Measurements from ENCODE around the gene TBXAS1. TPM values are rescaled to one million over a fixed set of nuclear protein-coding genes. Genes with fewer than 3 reads are reported as not detected.

Gene TBXAS1
- 13.0 and 13.5 TPM in 2 replicates for total RNA-seq (2014; rRNA removed; shearing (Covaris generic))
- 3.8 and 5.4 TPM in 2 replicates for polyA plus RNA-seq (2015; cell fraction: cytosol; rRNA removed)
- 5.2 and 5.3 TPM in 2 replicates for polyA plus RNA-seq (2015; cell fraction: nucleus; rRNA removed)

DNA sequence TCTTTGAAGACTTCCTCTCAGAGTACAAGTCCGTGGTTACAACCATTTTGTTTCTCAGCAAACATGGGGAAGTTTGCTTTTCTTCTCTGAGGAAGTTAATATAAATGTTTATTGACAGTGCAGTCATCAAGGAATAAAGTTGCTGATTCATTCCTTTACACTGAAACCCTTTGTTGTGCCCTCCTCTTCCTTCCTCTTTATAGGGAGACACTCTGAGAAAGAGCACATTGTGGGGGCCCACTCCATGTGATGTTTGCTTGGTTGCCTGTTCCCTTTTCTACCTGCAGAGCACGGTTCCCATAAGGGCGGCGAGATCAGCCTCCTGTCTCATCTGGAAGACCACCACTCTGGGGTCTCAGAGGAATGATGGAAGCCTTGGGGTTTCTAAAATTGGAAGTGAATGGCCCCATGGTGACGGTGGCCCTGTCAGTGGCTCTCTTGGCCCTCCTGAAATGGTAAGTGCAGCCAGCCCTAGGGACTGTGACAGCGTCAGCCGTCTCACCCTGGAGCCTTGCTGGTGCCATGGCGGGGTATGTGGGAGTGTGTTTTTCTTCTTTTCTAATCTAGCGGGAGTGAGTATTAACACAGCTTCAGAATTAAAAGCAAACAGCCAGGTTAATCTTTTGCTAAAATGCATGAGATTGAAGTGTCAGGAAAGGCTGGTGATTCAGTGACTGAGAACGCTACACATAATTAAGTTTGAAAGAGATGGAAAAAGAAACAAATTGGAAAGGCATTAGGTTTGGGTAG is at the start of gene TBXAS1:
TBXAS1 (plus strand) TSS at position 240 of the 750 bp plus-strand sequence; CDS start at position 367, 127 bp downstream.
- DNase-seq (ENCODE audit: low read depth) = peak; percentile 42

DNA sequence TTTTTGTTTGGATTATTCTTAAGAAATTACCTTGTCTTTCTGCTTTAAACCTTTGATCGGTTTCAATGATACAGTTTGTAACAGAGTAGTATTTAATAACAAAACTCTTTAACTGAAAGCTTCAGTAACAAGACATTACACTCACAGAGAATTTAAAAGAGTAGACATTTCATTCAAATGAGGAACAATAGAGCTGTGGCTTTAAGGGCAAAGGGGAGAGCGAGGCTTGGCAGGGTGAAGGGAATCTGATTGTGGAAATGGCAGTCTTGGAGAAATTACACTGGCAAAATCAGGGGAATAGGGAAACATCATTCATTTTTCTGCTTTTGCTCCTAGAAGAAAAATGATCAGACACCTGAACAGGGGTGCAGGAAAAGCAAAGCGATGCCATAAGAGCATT is 46.1 kb upstream of the TBXAS1 start:
- no peak for DNase-seq (ENCODE audit: low read depth)

DNA sequence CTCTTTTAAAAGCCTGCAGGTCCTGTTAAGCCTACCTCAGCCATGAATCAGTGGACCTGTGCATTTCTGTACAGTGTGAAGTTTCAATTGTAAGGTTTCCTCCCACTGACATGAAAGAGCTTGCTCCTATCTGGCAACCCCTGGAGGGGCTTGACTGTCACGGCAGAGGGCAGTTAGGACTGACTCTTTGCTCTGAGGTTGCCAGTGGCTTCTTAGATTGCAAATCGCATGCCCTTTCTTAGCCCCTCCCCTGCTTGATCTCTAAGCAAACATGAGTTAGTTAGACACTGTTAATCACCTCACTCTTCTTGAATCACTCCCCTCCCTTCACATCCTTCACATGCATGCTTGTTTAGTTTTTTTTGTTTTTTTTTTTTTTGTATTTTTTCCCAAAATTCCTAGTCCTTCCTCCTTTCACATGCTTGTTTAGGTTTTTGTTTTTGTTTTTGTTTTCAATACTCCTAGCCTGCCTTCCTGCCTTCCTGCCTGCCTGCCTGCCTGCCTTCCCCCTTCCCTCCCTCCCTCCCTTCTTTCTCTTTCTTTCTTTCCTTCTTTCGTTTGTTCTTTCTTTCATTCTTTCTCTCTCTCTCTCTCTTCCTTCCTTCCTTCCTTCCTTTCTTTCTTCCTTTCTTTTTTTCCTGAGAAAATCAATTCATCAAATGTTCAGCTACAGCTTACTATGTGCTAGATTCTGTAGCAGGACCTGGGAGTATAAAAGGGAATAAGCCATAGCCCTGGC is 45.2 kb upstream of the TBXAS1 start:
- no peak for DNase-seq (ENCODE audit: low read depth)

DNA sequence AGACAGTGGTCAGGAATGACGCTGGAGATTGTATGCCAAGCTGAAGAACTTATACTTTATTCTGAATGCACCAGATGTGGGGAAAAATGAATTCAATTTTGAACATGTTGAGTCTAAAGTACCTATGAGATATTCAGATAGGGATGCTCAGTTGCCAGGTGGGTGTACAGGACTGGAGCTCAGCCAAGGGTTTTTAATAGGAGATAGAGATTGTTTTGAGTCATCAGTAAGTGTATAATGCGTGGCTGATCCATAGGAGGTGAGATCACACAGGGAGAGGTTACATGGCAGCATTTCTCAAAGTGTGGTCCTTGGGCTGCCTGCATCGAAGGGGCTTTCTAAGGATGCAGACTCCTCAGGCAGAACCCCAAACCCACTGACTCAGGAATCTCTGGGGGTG is 44.4 kb upstream of the TBXAS1 start:
- no peak for DNase-seq (ENCODE audit: low read depth)

DNA sequence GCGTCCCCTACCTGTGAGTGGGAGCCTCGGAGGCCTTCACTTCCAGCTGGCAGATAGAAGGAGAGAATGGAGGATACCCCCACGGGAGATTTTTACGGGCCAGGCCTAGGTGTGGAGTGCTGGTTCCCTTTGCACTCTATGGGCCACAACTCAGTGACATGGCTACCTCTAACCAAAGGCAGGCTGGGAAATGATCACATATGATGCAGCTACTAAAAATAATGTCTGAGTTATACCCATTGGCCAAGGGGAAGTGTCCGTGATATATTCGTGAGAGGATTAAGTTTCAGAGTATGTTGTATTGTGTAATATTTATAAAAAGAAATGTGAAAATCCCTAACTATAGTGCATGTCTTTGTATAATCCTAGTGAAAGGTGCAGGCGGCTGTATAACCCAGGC is 37.7 kb upstream of the TBXAS1 start:
- DNase-seq (ENCODE audit: low read depth) = no peak

DNA sequence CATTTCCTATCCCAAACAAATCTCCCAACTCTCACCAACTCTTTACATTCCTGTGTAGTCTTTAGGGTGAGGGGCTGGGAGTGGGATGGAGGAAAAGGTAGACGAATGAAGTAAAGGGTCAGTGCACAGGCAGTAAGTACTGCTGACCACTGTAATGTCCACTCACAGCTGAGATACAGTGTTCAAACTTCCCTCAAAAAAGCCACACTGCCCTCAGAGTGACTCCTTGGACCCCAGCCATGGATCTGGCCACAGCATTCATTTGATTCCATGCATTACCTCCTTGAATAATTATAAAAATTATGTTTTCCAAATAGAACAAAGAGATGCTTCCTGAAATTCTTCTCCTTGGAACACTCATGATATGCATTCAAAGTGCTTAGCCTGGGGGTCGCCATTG is 31.5 kb upstream of the TBXAS1 start:
- DNase-seq (ENCODE audit: low read depth) = no peak

DNA sequence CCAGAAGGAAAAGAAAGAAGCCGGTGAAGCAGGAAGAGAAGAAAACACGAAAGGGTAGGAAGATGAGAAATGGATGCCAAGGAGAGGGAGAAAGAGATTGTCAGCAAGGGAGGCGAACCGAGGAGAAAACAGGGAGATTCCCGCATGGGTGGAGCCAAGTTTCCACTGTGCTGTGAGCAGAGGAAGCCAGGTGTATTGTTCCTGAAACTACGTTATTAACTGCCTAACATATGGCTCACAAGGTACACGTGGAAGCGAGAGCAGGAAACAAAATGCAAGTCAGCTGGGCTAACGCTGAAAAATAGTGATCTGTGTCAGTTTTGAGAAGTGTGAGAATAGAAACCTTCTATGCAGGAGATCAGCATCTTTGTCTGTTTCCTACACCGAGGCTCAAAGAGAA is 30.8 kb upstream of the TBXAS1 start:
- DNase-seq (ENCODE audit: low read depth) = no peak

DNA sequence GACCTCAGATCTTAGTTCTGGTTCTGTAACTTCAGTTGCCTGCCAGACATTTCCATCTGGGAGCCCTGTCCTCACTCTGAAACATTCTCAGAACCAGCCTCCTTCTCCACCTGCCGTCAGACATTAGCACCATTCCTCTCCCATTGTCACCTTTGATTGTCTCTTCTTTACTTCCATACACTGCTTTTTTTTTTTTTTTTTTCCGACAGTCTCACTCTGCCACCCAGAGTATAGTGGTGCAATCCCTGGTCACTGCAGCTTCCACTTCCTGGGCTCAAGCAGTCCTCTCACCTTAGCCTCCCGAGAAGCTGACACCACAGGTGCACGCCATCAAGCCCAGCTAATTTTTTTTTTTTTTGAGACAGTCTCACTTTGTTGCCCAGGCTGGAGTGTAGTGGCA is 30.2 kb upstream of the TBXAS1 start:
- no peak for DNase-seq (ENCODE audit: low read depth)

DNA sequence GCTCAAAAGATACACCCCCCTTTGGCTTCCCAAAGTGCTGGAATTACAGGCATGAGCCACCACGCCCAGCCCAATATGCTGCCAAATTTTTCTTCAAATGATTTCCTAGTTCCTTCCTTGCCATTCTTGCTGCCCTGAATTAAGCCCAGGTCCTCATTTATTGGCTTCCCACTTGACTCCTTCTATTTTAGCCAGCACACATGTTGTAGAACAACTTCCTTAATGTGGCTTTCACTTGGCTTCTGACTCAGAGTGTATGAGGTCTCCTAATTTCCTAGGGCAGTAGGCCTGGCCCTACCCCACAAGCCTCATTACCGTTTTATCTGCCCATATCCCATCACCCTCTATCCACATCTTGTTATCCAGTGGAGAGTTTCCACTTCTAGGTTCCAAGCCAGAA is 29.5 kb upstream of the TBXAS1 start:
- peak; percentile 24 for DNase-seq (ENCODE audit: low read depth)

DNA sequence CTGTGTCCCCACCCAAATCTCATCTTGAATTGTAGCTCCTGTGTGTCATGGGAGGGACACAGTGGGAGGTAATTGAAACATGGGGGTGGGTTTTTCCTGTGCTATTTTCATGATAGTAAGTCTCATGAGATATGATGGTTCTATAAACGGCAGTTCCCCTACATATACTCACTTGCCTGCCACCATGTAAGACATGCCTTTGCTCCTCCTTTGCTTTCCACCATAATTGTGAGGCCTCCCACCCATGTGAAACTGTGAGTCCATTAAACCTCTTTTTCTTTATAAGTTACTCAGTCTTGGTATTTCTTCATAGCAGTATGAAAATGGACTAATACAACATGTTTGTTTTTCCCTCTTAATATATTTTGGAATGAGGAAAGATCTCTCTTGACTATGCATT is 24.5 kb upstream of the TBXAS1 start:
- no peak for DNase-seq (ENCODE audit: low read depth)

DNA sequence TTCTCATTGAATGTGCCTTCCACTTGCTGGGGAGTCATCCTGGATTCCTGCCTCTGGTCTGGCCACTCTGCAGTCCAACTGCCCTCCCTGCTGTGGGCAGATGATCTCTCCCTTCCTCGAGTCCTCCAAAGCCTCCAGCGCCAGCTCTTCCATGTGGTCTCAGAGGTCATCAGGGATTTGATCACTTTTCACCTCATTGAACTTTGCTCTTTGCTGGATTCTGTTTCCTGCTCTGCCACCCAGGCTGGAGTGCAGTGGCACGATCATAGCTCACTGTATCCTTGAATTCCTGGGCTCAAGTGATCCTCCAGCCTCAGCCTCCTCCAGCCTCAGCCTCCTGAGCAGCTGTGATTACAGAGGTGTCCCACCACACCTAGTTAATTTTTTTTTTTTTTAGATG is 22.1 kb upstream of the TBXAS1 start:
- no peak for DNase-seq (ENCODE audit: low read depth)

DNA sequence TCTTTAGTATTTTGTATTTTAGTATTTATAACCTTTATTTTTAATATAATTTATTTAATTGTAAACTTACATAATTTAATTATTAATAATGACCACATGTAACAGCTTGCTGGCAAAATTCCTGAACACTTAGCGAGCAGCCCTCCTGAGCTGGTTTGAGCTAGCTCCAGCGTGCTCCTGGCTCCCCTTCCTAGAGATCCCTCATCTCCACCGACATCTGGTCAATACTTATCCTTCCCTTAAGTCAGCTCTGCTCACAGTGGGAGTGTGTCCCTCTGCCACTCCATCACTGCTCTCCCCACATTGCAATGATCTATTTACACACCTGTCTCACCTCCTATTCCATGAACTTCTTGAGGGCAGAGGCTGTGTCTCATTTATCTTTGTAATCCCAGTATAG is 20.6 kb upstream of the TBXAS1 start:
- no peak for DNase-seq (ENCODE audit: low read depth)

DNA sequence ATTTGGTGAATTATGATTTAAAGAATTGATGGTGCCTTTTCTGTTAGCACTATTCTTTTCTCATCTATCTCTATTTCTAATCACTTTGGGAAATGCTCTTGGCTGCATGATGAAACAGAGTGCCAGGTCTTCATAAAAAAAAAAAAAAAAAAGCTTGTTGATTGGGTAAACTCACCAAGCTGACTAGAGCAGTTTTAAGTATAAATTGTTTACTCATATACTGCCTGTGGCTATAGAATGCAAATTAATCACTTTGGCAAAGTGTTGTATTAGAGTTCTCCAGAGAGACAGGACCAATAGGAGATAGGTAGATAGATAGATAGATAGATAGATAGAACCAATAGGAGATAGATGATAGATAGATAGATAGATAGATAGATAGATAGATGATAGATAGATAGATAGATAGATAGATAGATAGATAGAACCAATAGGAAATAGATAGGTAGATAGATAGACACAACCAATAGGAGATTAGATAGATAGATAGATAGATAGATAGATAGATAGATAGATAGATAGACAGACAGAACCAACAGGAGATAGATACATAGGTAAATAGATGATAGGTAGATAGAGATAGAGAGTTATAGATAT is 20.1 kb upstream of the TBXAS1 start:
- no peak for DNase-seq (ENCODE audit: low read depth)

DNA sequence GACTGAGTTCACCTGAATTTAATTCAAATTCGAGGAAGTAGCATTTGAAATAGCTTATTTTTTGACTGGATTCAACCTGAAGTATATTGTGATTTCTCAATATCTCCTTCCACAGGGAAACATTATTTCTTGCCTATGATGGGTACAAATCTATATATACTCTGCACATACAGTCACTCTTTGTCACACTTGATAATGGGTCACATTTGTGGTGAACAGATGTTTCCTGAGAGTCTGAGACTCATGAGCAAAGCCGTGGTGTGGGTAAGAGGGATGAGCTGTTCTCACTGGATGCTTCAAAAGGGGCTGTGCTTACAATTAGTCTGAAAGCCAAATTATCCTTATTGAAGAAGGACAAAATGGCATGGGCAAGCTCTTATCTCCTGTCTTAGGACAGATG is 18.0 kb upstream of the TBXAS1 start:
- DNase-seq (ENCODE audit: low read depth) = peak; percentile 37

DNA sequence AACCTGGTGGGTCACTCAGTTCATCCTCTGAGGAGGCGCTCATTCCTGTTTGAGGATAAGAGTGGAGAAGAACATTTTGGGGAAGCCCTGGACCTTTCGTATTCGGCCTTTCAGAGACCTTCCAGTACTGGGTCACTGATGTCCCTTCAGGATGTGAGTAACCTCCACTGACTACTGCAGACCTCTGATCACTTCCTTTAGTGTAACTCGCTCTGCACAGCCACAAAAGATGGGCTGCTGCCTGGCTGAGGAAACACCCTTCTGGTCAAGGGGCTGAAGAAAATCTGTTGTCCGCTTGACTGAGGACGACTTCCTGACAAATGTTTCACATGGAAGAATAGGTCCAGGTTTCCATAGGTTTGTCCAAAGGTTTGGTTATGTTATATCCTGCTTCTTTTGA is 15.9 kb upstream of the TBXAS1 start:
- no peak for DNase-seq (ENCODE audit: low read depth)

DNA sequence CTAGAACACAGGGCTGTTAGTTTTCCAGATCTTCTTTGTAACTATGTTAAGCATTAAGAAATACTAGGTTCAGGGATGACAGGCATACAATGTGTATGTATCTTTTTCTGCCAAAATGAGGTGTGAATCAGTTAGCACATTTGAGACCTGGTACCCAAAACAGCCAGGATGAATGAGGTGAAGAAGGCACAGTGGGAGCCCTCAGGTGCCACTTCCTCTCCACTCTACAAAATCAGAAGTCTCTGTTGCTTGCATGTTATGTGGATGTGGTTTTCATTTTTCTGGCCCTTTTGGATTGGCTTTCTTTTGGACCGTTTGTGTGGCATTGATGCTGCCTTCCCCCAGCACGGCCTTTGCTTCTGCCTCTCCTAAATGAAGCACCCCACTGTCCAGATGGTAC is 15.4 kb upstream of the TBXAS1 start:
- no peak for DNase-seq (ENCODE audit: low read depth)

DNA sequence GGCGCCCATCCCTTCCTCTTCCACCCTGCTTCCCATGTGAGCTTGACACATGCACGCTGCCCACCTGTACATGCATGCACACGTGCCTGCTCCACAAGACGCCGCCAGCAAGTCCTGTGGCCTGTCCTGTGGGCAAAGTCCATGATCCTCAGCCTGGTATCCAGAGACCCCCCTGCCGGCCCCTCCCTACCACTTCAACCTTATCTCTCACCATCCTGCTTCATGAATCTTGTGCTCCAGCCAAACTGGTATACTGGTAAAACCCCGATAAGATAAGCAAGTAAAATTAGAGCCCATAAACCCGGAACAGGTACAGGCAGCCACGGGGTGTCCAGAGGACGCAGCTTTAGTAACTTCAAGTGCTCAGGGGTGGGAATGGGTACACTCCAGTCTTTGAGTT is 11.8 kb upstream of the TBXAS1 start:
- DNase-seq (ENCODE audit: low read depth) = no peak

DNA sequence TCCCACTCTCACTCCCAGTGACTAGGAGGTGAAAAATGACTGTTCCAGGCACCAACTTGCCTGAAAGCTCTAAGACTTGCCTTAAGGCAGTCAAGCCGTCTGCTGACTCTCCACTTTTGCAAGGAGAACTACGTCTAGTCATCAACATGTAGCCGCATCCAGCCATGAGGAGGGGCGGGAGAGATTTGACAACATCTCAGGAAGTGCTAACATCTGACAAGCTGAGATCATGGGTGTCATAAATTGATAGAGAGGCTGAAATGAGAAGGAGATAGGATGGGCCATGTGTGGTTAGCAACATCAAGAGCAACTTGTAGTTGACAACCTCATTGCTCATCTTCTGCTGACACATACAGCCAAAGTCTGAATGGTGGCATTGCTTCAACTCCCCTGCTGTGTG is 9.0 kb upstream of the TBXAS1 start:
- DNase-seq (ENCODE audit: low read depth) = no peak

DNA sequence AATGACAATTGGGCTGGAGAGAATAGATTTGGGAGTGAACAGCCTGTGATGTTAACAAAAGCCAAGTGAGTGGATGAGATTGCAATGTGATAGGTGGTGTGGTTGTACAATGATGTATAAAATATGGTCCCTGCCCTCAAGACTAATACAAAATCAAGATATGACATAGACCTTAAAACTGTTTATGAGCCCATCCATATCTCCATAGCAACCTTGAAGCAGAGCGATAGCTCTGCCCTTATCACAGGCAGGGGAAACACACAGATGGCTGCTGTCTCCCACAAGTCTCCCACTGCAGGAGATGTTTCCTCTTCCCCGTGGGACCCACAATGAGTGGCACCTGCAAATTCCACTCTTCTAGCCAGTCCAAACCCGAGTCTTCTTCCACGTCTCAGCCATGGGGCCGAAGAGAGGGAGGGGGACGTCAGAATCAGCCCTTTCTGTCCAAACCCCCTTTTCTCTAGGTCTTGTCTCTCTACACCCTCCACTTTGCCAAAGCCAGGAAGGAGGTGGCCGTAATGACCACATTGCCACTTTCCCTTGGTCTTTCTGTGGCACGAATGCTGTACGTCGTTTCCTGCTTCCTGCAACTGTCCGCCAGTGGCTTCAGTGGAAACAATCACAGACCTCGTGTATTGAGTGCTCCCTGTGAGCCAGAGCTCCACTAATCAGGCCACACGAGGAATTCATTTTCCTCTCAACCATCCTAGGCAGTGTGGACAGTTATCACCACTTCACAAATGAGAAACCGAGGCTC is 7.5 kb upstream of the TBXAS1 start:
- no peak for DNase-seq (ENCODE audit: low read depth)

DNA sequence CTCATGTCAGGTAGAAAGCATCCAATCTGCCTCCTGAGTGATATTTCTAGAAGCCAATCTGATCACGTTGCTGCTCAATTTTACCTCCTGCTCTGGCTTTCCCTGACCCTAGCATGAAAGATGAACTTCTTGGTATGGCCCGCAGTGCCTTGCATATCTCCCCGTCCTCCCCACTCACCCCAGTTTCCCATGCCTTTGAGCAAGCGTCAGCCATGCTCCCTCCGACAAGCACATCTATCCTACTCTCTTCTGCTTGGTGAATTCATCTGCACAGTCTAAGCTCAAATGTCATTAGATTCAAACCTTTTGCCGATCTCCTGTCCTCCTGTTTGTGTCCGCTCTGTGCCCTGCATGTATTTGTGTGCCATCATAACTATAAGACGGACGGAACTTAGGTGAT is 6.2 kb upstream of the TBXAS1 start:
- DNase-seq (ENCODE audit: low read depth) = no peak

DNA sequence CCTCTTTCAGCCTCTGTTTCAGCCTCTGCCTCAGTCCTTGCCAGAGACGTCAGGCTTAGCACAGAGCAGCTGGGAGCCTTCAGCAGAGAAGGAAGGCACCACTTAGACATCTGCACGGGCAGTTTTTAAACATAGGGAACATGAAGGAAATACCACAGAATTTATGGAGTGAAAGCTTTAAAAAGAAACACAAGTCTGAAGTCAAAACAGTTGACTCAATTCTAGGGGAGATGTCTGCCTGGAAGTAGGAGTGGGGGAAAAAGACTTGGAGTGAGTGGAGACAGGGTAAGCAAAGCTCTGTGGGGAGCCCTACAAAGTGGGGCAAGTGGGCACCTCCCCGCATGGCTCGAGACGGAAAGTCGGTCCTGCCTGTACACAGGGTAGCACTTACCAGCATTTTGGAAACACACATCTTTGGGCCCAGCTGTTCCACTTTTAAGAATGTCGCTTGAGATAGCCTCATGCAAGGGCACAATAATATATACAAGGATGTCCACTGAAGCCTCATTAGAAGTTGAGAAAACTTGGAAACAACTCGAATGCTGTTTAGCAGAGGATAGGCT is 5.0 kb upstream of the TBXAS1 start:
- no peak for DNase-seq (ENCODE audit: low read depth)
